ENCODE measurements around the gene SP5.

DNA sequence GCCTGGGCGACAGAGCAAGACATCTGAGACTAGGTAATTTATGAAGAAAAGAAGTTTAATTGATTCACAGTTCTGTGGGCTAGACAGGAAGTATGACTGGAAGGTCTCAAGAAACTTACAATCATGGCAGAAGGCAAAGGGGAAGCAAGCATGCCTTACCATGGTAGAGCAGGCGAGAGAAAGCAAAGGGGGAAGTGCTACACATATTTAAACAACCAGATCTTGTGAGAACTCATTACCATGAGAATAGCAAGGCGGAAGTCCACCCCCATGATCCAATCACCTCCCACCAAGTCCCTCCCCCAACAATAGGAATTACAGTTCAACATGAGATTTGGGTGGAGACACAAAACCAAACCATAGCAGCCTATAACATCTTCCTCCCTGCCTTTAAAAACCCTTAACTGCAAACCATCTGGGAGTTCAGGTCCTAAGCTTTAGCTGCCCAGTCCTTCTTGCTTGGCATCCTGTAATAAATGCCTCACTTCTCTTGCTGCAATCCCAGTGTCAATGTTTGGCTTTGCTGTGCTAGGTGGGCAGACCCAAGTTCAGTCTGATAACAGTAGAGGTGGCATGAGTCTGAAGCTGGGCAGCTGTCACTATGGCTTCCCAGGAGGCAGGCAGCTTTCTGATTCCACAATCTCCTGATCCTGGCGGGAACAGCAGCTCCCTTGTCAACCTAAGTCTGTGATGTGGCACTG, 11.2 kb upstream of the SP5 start:
- TF ChIP-seq HDAC2 (IDR thresholded peaks at IDR 0.05) (no peak), POLR2A (conservative IDR thresholded peaks at IDR 0.05) (no peak), ADNP (tag; IDR thresholded peaks at IDR 0.05) (no peak), CBX2 (IDR thresholded peaks at IDR 0.05; ENCODE audit: insufficient read depth, low read length, poor library complexity, severe bottlenecking) (no peak), GATA2 (CRISPR knock-in tag; IDR thresholded peaks at IDR 0.05) (no peak), DDX20 (tag; IDR thresholded peaks at IDR 0.05; ENCODE audit: low read depth) (no peak)
- TF ChIP-seq, protein P1, sequence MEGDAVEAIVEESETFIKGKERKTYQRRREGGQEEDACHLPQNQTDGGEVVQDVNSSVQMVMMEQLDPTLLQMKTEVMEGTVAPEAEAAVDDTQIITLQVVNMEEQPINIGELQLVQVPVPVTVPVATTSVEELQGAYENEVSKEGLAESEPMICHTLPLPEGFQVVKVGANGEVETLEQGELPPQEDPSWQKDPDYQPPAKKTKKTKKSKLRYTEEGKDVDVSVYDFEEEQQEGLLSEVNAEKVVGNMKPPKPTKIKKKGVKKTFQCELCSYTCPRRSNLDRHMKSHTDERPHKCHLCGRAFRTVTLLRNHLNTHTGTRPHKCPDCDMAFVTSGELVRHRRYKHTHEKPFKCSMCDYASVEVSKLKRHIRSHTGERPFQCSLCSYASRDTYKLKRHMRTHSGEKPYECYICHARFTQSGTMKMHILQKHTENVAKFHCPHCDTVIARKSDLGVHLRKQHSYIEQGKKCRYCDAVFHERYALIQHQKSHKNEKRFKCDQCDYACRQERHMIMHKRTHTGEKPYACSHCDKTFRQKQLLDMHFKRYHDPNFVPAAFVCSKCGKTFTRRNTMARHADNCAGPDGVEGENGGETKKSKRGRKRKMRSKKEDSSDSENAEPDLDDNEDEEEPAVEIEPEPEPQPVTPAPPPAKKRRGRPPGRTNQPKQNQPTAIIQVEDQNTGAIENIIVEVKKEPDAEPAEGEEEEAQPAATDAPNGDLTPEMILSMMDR (IDR thresholded peaks at IDR 0.05 in 2 of 3, conservative IDR thresholded peaks at IDR 0.05 in 1 of 3; ENCODE audit: insufficient read depth in 2 of 3, low read depth in 1 of 3, low read length in 3 of 3) = no peak
